EH (cell line): ENCODE data around the gene SCAPER.

Experiments
- DNase-seq: peaks from one replicate; pipeline ENCODE4 v3.0.0-alpha.2; 2015; ENCODE audit warnings: low read depth

Gene SCAPER, protein sequence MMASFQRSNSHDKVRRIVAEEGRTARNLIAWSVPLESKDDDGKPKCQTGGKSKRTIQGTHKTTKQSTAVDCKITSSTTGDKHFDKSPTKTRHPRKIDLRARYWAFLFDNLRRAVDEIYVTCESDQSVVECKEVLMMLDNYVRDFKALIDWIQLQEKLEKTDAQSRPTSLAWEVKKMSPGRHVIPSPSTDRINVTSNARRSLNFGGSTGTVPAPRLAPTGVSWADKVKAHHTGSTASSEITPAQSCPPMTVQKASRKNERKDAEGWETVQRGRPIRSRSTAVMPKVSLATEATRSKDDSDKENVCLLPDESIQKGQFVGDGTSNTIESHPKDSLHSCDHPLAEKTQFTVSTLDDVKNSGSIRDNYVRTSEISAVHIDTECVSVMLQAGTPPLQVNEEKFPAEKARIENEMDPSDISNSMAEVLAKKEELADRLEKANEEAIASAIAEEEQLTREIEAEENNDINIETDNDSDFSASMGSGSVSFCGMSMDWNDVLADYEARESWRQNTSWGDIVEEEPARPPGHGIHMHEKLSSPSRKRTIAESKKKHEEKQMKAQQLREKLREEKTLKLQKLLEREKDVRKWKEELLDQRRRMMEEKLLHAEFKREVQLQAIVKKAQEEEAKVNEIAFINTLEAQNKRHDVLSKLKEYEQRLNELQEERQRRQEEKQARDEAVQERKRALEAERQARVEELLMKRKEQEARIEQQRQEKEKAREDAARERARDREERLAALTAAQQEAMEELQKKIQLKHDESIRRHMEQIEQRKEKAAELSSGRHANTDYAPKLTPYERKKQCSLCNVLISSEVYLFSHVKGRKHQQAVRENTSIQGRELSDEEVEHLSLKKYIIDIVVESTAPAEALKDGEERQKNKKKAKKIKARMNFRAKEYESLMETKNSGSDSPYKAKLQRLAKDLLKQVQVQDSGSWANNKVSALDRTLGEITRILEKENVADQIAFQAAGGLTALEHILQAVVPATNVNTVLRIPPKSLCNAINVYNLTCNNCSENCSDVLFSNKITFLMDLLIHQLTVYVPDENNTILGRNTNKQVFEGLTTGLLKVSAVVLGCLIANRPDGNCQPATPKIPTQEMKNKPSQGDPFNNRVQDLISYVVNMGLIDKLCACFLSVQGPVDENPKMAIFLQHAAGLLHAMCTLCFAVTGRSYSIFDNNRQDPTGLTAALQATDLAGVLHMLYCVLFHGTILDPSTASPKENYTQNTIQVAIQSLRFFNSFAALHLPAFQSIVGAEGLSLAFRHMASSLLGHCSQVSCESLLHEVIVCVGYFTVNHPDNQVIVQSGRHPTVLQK (N-terminal part only)

DNA sequence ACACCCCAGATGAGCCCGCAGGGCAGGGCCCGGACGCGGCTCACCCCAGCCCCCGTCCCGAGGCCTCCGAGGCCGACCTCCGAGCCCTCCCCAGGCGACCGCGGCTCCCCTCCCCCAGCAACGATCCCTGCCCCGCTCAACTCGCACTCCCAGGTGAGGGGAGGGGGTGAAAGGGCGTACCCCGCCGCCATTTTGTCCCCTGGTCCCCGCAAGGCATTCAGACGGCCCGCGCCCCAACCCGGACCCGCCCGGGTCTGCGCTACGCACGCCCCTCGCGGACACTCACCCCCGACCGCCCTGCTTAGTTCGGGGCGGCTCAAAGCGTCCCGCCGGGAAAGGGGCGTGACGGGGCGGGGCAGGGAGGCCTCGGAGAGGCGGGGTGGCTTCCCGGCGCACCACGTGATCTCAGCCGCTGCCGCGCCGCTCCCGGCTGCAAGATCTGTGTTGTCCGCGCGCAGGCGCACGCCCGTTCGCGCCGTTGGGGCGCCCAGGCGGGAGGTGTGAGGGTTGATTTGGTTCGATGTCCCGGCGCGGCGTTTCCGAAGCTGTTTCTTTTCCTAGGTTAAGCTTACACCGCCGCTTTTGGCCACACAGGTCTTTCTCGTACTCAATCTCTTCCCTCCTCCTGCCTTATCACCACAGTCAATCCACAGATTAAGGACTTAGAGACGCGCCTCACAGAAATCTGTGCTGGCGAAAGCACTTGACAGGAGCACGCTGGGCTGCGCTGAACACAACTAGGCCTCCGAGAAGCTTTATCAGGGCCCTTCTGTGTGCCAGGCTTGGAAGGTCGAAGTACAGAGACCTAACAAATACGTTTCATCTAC lies at the start of gene SCAPER:
Gene SCAPER, minus strand, starts transcription at position 328 of the 827 bp plus-strand sequence. CDS start 21,523 bp downstream, outside the sequence.
- peak; percentile 86 for DNase-seq

GRCh38 chr15:76954744-76955143 lies 49.6 kb upstream of the SCAPER start:
- DNase-seq, result peak; percentile 9

DNA sequence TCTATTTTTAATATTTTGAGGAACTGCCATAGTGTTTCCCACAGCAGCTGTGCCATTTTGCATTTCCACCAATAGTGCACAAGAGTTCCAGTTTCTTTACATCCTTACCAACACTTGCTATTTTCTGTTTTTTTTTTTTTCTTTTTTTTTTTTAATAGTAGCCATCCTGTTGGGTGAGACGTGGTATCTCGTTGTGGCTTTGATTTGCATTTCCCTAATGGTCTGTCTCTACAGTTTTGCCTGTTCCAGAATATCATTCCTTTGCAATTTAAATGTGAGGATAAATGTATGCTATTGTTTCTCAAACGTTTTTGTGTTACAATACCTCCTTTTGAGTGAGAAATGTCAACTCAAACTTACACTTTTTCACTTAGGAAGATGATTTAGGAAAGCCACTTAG lies 48.8 kb upstream of the SCAPER start:
- DNase-seq, result no peak

DNA sequence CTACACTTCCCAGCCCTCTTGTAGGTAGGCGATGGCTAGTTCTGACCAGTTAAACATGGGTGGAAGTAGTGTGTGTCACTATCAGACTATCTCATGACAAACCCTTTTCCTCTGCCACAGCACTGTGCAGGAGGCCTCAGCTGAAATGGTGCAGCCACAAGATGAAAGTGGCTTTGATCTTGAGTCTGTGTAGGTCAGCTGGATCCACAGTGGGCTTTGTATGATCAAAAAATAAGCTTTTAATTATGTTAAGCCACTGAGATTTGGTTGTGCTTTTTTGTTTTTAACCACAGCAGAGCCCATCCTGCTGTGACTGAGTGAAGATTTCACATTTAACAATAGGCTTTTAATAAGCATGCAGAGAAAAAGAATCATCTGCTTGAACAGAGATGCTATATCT lies 46.1 kb upstream of the SCAPER start:
- no peak for DNase-seq

- DNase-seq, result no peak
Observed at GRCh38 chr15:76947454-76947853, 42.3 kb upstream of the SCAPER start.

DNA sequence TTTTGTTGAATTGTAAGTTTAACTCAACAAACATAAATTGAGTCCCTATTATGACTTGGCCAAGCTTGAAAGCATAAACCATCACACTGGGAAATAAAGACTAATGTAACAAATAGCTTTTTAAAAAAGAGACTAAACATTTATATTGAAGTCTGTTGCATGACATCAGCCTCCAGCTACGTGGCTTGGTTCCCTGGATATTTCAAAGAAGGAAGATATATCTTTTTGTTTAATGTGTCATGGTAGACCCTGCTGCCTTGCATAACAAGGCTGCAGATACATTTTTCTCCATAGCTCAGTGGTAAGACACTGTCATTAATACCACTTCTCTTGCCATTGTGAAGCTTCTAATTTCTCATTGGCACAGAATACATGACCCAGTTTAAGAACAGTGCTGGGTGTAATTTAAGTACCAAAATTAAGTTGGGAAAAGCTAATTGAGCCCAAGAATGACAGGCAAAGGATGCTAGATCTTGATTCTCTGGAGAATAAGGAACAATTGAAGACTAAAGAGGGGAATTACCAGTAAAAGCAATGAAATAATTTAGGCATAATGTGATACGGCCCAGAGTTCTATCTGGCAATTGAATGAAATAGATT lies 40.5 kb upstream of the SCAPER start:
- DNase-seq, result no peak

- no peak for DNase-seq
Observed at GRCh38 chr15:76942331-76942730, 37.2 kb upstream of the SCAPER start.

GRCh38 chr15:76941636-76942035 lies 36.5 kb upstream of the SCAPER start:
- DNase-seq, result no peak

DNA sequence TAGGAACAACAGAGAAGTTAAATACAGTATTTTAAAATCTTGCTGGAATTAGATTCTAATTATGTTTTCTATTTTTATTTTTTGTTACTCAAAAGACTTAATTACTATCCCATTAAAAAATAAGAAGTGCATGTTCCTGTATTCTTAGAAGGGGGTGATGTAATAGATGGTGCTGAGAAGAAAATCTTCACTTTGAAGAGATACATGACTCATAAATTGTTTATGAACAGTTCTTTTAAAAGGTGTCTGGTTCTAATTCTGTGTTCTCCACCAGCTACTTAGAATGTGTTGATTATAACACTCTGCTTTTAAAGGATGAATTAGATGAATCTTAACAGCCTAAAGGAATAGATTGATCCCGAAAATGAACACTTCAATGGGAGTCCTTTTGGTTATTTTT lies 34.6 kb upstream of the SCAPER start:
- DNase-seq, result no peak

DNA sequence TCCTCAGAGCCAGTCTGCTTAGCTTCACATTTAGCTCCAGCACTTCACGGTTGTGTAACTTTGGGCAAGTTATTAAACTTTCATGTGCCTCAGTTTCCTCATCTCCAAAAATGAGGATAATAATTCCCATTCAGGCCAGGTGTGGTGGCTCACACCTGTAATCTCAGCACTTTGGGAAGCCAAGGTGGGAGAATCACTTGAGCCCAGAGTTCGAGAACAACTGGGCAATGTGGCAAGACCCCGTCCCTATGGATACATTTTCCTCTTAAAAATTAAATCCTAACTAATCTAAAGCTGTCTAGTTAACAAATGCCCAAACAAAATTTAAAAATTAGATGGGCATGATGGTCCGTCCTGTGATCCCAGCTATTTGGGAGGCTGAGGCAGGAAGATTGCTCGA lies 33.6 kb upstream of the SCAPER start:
- no peak for DNase-seq

DNA sequence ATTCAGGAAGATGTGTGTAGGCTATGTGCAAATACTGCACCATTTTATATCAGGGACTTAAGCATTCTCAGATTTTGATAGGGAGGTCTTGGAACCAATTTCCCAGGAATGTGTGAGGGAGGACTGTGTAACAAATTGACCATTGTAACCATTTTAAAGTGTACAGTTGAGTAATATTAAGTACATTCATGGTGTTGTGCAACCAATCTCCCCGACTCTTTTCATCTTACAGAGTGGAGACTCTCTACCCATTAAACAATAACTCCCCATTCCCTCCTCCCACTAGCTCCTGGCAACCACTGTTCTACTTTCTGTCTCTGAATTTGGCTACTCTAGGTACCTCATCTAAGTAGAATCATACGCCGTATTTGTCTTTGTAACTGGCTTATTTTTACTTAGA lies 31.5 kb upstream of the SCAPER start:
- DNase-seq, result no peak

DNA sequence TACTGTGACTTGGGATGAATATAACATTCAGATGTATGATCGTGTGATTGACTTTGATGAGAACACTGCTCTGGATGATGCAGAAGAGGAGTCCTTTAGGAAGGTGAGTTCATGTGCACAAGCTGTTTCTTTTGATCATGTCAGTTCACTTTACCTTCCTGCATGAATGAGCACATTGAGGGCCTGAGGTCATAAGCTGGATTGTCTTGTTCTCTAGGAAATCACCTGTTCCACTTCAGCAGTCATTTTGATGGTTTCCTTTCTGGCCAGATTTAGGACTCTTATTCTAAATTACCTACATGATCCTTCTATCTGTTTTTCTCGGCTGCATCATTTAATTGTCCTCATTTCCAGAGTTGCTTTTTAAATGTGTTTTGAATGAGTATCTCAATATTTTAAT lies 30.5 kb upstream of the SCAPER start:
- no peak for DNase-seq

GRCh38 chr15:76932135-76932966 lies 27.2 kb upstream of the SCAPER start:
- DNase-seq, result peak; percentile 32

GRCh38 chr15:76931397-76932134 lies 26.4 kb upstream of the SCAPER start, which contains the start of gene RCN2:
RCN2 (plus strand) TSS chr15:76931749; CDS start chr15:76931842, 93 bp downstream.
- DNase-seq, result peak; percentile 96

DNA sequence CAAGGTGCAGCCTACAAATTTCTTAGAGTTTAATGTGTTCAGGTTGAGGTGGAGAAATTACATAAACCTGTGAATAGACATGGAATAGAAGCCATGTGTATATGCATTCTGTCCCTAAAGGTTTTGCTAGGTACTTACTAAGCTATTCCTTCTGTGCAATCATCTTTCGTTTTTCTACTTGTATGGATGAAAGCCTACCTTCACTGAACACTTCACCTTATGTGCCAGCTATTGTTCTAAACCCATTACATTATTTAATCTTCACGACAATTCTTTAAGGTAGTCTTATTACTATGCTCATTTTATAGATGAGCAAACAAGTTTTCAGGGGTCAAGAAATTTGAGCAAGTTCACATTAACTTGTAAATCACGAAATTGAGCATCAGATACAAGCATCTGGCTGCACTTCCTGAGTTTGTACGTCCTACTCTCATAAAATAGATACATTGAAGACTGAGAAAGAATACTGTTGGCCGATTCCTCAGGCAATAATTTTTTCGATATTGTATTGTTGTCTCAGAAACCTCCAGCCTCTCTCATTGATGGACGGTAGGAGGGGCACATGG lies 25.8 kb upstream of the SCAPER start:
- no peak for DNase-seq

GRCh38 chr15:76929011-76929760 lies 24.0 kb upstream of the SCAPER start:
- no peak for DNase-seq

DNA sequence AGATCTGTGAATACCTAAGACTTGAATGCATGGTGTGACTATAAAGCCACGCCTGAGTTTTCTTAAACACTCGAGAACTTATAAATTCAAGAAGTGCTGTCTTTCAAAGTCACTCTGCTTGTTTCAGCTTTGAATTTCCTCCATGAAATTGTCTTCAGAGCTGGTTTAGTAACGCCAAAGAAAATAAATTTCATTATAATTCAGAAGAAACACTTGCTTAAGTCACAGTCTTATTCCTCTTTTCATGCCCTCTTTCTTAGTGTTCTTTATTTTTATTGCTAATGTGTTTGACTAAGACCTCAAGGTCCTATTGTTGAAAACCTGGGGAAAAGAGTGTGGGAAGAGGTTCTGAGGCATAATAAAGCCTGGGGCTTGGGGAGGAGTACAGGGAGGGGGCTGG lies 23.1 kb upstream of the SCAPER start:
- DNase-seq, result no peak

GRCh38 chr15:76916369-76916768 lies 11.2 kb upstream of the SCAPER start:
- no peak for DNase-seq
